Amniotic epithelial cell (primary cell): ENCODE data around the gene SLC39A9.

Experiments
- DNase-seq: peaks from one replicate; pipeline ENCODE4 v3.0.0-alpha.2; 2010; ENCODE audit warnings: low read depth

SLC39A9 gene

GRCh38 chr14:69398053-69398817 is at the start of gene SLC39A9, which contains the start of gene ERH:
SLC39A9 (plus strand) TSS chr14:69398692; CDS start chr14:69399370, 678 bp downstream.
ERH (minus strand) TSS chr14:69398299; CDS start chr14:69398233, 66 bp downstream.
- peak; percentile 97 for DNase-seq

- DNase-seq, result no peak
Observed at GRCh38 chr14:69349091-69349777, 49.3 kb upstream of the SLC39A9 start.

- no peak for DNase-seq
Observed at GRCh38 chr14:69350892-69351291, 47.6 kb upstream of the SLC39A9 start.

GRCh38 chr14:69351385-69351784 is 47.1 kb upstream of the SLC39A9 start:
- DNase-seq, result no peak

- DNase-seq, result no peak
Observed at GRCh38 chr14:69351911-69352310, 46.6 kb upstream of the SLC39A9 start.

- DNase-seq, result no peak
Observed at GRCh38 chr14:69353168-69353567, 45.3 kb upstream of the SLC39A9 start.

GRCh38 chr14:69354383-69355153 is 43.9 kb upstream of the SLC39A9 start:
- no peak for DNase-seq

- no peak for DNase-seq
Observed at GRCh38 chr14:69355154-69355597, 43.3 kb upstream of the SLC39A9 start.

- peak; percentile 36 for DNase-seq
Observed at GRCh38 chr14:69355607-69356281, 42.7 kb upstream of the SLC39A9 start.

GRCh38 chr14:69356903-69357543 is 41.5 kb upstream of the SLC39A9 start:
- DNase-seq, result no peak

- DNase-seq, result no peak
Observed at GRCh38 chr14:69357544-69358200, 40.8 kb upstream of the SLC39A9 start.

GRCh38 chr14:69358233-69358963 is 40.1 kb upstream of the SLC39A9 start:
- DNase-seq, result no peak

- no peak for DNase-seq
Observed at GRCh38 chr14:69358966-69359365, 39.5 kb upstream of the SLC39A9 start.

GRCh38 chr14:69360438-69361108 is 37.9 kb upstream of the SLC39A9 start:
- no peak for DNase-seq

- no peak for DNase-seq
Observed at GRCh38 chr14:69363055-69363454, 35.4 kb upstream of the SLC39A9 start.

- DNase-seq, result no peak
Observed at GRCh38 chr14:69363964-69364363, 34.5 kb upstream of the SLC39A9 start.

- DNase-seq, result no peak
Observed at GRCh38 chr14:69364378-69364777, 34.1 kb upstream of the SLC39A9 start.

- no peak for DNase-seq
Observed at GRCh38 chr14:69366069-69366468, 32.4 kb upstream of the SLC39A9 start.

- no peak for DNase-seq
Observed at GRCh38 chr14:69366761-69367160, 31.7 kb upstream of the SLC39A9 start.

GRCh38 chr14:69368381-69368780 is 30.1 kb upstream of the SLC39A9 start:
- DNase-seq, result no peak
